Measurements from ENCODE around the gene IP6K2. TPM values are rescaled to one million over a fixed set of nuclear protein-coding genes. Genes with fewer than 3 reads are reported as not detected.

Gene IP6K2
- total and polyA plus RNA-seq, 5 donors from 2014 or later: 54.0 to 107 (median 55.9) TPM

DNA sequence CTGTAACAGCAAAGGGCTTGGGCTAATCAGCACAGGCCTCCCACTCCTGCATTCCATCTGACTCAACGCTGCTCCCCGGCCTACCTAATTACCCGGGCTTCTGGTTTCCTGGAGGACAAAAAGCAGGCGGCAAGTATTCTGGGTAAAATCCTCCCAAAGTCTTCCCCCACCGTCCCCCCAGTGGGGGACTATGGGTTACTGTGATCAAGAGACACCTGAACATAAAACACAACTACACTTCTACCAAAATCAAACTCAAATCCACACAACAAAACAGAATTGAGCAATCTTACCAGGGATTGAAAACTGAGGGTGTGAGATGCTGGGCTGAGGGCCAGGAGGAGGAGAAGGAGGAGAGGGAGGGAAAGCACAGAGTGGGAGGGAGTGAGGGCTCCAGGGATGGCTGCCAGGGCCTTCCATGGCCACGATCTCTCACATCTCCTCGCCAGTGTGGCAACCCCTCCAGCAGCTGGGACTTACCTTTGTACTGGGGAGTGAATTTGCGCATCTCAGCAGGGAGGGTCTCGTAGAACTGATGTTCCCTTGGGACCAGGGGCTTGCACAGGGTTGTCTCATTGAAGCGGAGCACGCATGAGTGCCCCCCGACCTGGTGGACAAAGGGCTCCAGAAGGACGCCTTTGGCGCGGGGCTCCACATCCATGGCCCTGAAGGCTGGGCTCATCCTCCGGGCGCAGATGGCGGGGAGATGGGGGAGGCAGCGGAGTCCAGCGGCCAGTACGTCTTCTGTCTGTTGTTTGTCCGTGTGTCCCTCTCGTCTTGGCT lies 22.2 kb downstream of the IP6K2 start:
- no peaks in the 10 kb centered on the region for H3K9me3 ChIP-seq (ENCODE audit: control insufficient read depth in 2 of 2, low read length in 2 of 2)
- no peaks in the 10 kb centered on the region for H3K4me1 ChIP-seq (ENCODE audit: control insufficient read depth, insufficient read depth, low read length, poor library complexity, severe bottlenecking)
- H3K36me3 Mint-ChIP-seq: peaks cover 24% of the 10 kb centered on the region
- H3K27me3 ChIP-seq (ENCODE audit: control insufficient read depth, insufficient read depth, low read length): no peaks in the 10 kb centered on the region
- H3K4me3 ChIP-seq (ENCODE audit: low read depth, low read length): no peak overlapping the region
- H3K4me1 Mint-ChIP-seq: peaks cover 11 to 38% (median 14%) of the 10 kb centered on the region in 4 donors
- no peak for DNase-seq
- H3K27me3 Mint-ChIP-seq: no peaks in the 10 kb centered on the region
- peak overlapping the region; percentile 11 to 69 (median 36) for H3K4me3 Mint-ChIP-seq
- H3K36me3 ChIP-seq (ENCODE audit: control insufficient read depth, insufficient read depth, low read length): peaks cover 62% of the 10 kb centered on the region
- H3K27ac Mint-ChIP-seq: peak overlapping the region; percentile 44 to 74 (median 73)
- ATAC-seq (ENCODE audit: low read depth in 2 of 2): no peak
- peaks cover 0 to 2% (median 0%) of the 10 kb centered on the region in 7 donors for H3K9me3 Mint-ChIP-seq
- H3K27ac ChIP-seq (ENCODE audit: insufficient read depth, low read length, poor library complexity, severe bottlenecking): peak overlapping the region; percentile 10

GRCh38 chr3:48693826-48694225 lies 23.2 kb downstream of the IP6K2 start:
- H3K27ac Mint-ChIP-seq: peak overlapping the region in 2 of 3 donors; percentile 31 to 36
- H3K36me3 Mint-ChIP-seq: peaks cover 24% of the 10 kb centered on the region
- no peak overlapping the region for H3K4me3 Mint-ChIP-seq

GRCh38 chr3:48692551-48692950 lies 24.5 kb downstream of the IP6K2 start:
- Mint-ChIP-seq H3K4me1 (peaks cover 5 to 24% (median 11%) of the 10 kb centered on the region in 4 donors), H3K27ac (no peak overlapping the region), H3K36me3 (peaks cover 31% of the 10 kb centered on the region), H3K4me3 (no peak overlapping the region), H3K9me3 (peaks cover 0 to 2% (median 0%) of the 10 kb centered on the region in 7 donors), H3K27me3 (no peaks in the 10 kb centered on the region)
- H3K27me3 ChIP-seq (ENCODE audit: control insufficient read depth, insufficient read depth, low read length): no peaks in the 10 kb centered on the region
- H3K36me3 ChIP-seq (ENCODE audit: control insufficient read depth, insufficient read depth, low read length): peaks cover 79% of the 10 kb centered on the region
- ATAC-seq (ENCODE audit: low read depth in 2 of 2): no peak
- no peaks in the 10 kb centered on the region for H3K4me1 ChIP-seq (ENCODE audit: control insufficient read depth, insufficient read depth, low read length, poor library complexity, severe bottlenecking)
- no peak overlapping the region for H3K27ac ChIP-seq (ENCODE audit: insufficient read depth, low read length, poor library complexity, severe bottlenecking)
- DNase-seq: no peak
- H3K4me3 ChIP-seq (ENCODE audit: low read depth, low read length): no peak overlapping the region
- H3K9me3 ChIP-seq (ENCODE audit: control insufficient read depth in 2 of 2, low read length in 2 of 2): no peaks in the 10 kb centered on the region

More at GRCh38 chr3:48693826-48694225, 23.2 kb downstream of the IP6K2 start:
- Mint-ChIP-seq H3K27me3 (no peaks in the 10 kb centered on the region), H3K9me3 (peaks cover 0 to 2% (median 0%) of the 10 kb centered on the region in 7 donors), H3K4me1 (peaks cover 11 to 33% (median 12%) of the 10 kb centered on the region in 4 donors)
- H3K27ac ChIP-seq (ENCODE audit: insufficient read depth, low read length, poor library complexity, severe bottlenecking): no peak overlapping the region
- DNase-seq: no peak
- no peak overlapping the region for H3K4me3 ChIP-seq (ENCODE audit: low read depth, low read length)
- no peaks in the 10 kb centered on the region for H3K9me3 ChIP-seq (ENCODE audit: control insufficient read depth in 2 of 2, low read length in 2 of 2)
- no peaks in the 10 kb centered on the region for H3K4me1 ChIP-seq (ENCODE audit: control insufficient read depth, insufficient read depth, low read length, poor library complexity, severe bottlenecking)
- no peaks in the 10 kb centered on the region for H3K27me3 ChIP-seq (ENCODE audit: control insufficient read depth, insufficient read depth, low read length)
- ATAC-seq (ENCODE audit: low read depth in 2 of 2): no peak
- peaks cover 67% of the 10 kb centered on the region for H3K36me3 ChIP-seq (ENCODE audit: control insufficient read depth, insufficient read depth, low read length)

DNA sequence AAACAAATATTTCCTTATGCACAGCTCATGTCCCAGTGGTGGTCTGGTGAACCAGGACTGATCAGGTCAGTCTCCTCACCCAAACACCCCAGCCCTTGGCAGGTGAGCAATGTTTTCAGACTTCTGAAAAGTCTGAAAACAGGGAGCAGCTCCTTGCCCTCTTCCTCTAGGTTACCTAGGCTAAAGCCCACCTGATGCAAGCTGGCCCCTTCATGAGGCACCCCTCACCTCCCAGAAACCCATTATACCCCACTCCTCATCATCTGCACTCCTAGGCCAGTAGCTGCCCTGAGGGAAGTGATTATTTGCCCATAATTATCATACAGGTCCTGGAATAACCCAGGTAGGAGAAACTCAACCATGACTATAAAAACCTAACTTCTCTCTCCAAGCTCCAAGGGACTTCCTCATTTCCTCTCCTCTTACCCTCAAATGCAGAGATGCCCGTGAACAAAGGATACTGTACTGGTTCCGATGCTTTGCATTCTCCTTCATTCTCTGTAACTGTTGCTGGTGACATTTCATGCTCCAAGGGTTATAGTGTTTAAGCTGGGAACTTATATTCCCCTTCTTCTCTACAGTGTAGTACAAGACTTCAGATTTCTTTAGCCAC lies 26.1 kb downstream of the IP6K2 start:
- peak overlapping the region in 1 of 3 donors; percentile 82 for H3K27ac Mint-ChIP-seq

DNA sequence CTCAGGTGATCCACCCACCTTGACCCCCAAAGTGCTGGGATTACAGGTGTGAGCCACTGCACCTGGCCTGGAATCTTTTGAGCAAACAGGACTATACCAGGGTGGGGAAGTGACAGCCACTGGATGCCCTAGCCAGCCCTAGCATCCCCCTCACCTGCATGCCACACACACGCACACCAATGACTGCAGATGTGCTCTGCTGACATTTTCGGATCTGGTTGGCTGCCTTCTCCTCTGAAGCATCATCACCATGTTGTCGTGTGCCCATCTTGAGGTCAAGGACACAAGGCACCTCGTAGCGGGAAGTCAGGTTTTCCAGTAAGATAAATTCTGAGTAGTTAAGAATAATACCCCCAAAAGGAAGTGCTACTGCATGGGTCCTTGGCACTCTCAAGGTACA lies 27.6 kb downstream of the IP6K2 start:
- peaks cover 7 to 24% (median 12%) of the 10 kb centered on the region in 4 donors for H3K4me1 Mint-ChIP-seq
- H3K36me3 Mint-ChIP-seq: peaks cover 26% of the 10 kb centered on the region
- DNase-seq (no peak), ATAC-seq (ENCODE audit: low read depth in 2 of 2) (no peak)
- Histone ChIP-seq H3K27ac (ENCODE audit: insufficient read depth, low read length, poor library complexity, severe bottlenecking) (no peak overlapping the region), H3K4me3 (ENCODE audit: low read depth, low read length) (no peak overlapping the region), H3K36me3 (ENCODE audit: control insufficient read depth, insufficient read depth, low read length) (peaks cover 68% of the 10 kb centered on the region), H3K9me3 (ENCODE audit: control insufficient read depth in 2 of 2, low read length in 2 of 2) (no peaks in the 10 kb centered on the region), H3K4me1 (ENCODE audit: control insufficient read depth, insufficient read depth, low read length, poor library complexity, severe bottlenecking) (peaks cover 17% of the 10 kb centered on the region), H3K27me3 (ENCODE audit: control insufficient read depth, insufficient read depth, low read length) (no peaks in the 10 kb centered on the region)
- no peak overlapping the region for H3K27ac Mint-ChIP-seq
- H3K27me3 Mint-ChIP-seq: no peaks in the 10 kb centered on the region
- H3K9me3 Mint-ChIP-seq: no peaks in the 10 kb centered on the region
- no peak overlapping the region for H3K4me3 Mint-ChIP-seq

More for the DNA sequence above, 26.1 kb downstream of the IP6K2 start:
- ATAC-seq (ENCODE audit: low read depth in 2 of 2) (no peak), DNase-seq (no peak)
- no peaks in the 10 kb centered on the region for H3K27me3 ChIP-seq (ENCODE audit: control insufficient read depth, insufficient read depth, low read length)
- no peak overlapping the region for H3K27ac ChIP-seq (ENCODE audit: insufficient read depth, low read length, poor library complexity, severe bottlenecking)
- H3K4me1 ChIP-seq (ENCODE audit: control insufficient read depth, insufficient read depth, low read length, poor library complexity, severe bottlenecking): peaks cover 7% of the 10 kb centered on the region
- peaks cover 32% of the 10 kb centered on the region for H3K36me3 Mint-ChIP-seq
- peak overlapping the region in 1 of 4 donors; percentile 2 for H3K4me3 Mint-ChIP-seq
- no peaks in the 10 kb centered on the region for H3K27me3 Mint-ChIP-seq
- H3K4me1 Mint-ChIP-seq: peaks cover 7 to 24% (median 9%) of the 10 kb centered on the region in 4 donors
- H3K4me3 ChIP-seq (ENCODE audit: low read depth, low read length): no peak overlapping the region
- H3K9me3 Mint-ChIP-seq: peaks cover 0 to 2% (median 0%) of the 10 kb centered on the region in 7 donors
- no peaks in the 10 kb centered on the region for H3K9me3 ChIP-seq (ENCODE audit: control insufficient read depth in 2 of 2, low read length in 2 of 2)
- H3K36me3 ChIP-seq (ENCODE audit: control insufficient read depth, insufficient read depth, low read length): peaks cover 79% of the 10 kb centered on the region

DNA sequence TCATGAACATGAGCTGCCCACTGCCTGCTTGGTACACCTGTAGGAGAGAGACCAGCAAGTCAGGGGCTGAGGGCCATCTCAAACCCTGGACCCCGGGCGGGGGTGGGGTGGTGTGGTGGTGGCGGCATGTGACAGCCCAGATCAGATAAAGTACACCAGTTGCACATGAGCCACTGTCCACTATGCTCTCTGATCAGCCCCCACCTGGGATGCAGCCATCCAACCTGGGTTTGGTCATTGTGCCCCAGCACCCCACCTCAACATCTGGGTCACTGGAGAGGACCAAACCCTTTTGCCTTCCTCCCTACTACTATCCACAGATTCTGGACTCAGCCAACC lies 28.3 kb downstream of the IP6K2 start:
- Histone ChIP-seq H3K9me3 (ENCODE audit: control insufficient read depth in 2 of 2, low read length in 2 of 2) (no peaks in the 10 kb centered on the region), H3K27ac (ENCODE audit: insufficient read depth, low read length, poor library complexity, severe bottlenecking) (no peak overlapping the region), H3K4me1 (ENCODE audit: control insufficient read depth, insufficient read depth, low read length, poor library complexity, severe bottlenecking) (peaks cover 24% of the 10 kb centered on the region), H3K36me3 (ENCODE audit: control insufficient read depth, insufficient read depth, low read length) (peaks cover 61% of the 10 kb centered on the region), H3K27me3 (ENCODE audit: control insufficient read depth, insufficient read depth, low read length) (no peaks in the 10 kb centered on the region), H3K4me3 (ENCODE audit: low read depth, low read length) (no peak overlapping the region)
- H3K27me3 Mint-ChIP-seq: no peaks in the 10 kb centered on the region
- ATAC-seq (ENCODE audit: low read depth in 2 of 2) (no peak), DNase-seq (no peak)
- H3K4me3 Mint-ChIP-seq: peak overlapping the region in 2 of 4 donors; percentile 52 to 61
- no peaks in the 10 kb centered on the region for H3K9me3 Mint-ChIP-seq
- no peak overlapping the region for H3K27ac Mint-ChIP-seq
- peaks cover 26% of the 10 kb centered on the region for H3K36me3 Mint-ChIP-seq
- peaks cover 7 to 29% (median 16%) of the 10 kb centered on the region in 4 donors for H3K4me1 Mint-ChIP-seq

GRCh38 chr3:48688032-48688736 lies 28.8 kb downstream of the IP6K2 start:
- Histone ChIP-seq H3K27me3 (ENCODE audit: control insufficient read depth, insufficient read depth, low read length) (no peaks in the 10 kb centered on the region), H3K36me3 (ENCODE audit: control insufficient read depth, insufficient read depth, low read length) (peaks cover 56% of the 10 kb centered on the region), H3K4me1 (ENCODE audit: control insufficient read depth, insufficient read depth, low read length, poor library complexity, severe bottlenecking) (peaks cover 28% of the 10 kb centered on the region), H3K9me3 (ENCODE audit: control insufficient read depth in 2 of 2, low read length in 2 of 2) (no peaks in the 10 kb centered on the region), H3K4me3 (ENCODE audit: low read depth, low read length) (no peak overlapping the region), H3K27ac (ENCODE audit: insufficient read depth, low read length, poor library complexity, severe bottlenecking) (no peak overlapping the region)
- ATAC-seq (ENCODE audit: low read depth in 2 of 2): no peak
- Mint-ChIP-seq H3K36me3 (peaks cover 22% of the 10 kb centered on the region), H3K4me1 (peaks cover 4 to 34% (median 18%) of the 10 kb centered on the region in 4 donors), H3K4me3 (peak overlapping the region in 3 of 4 donors; percentile 11 to 52 (median 21)), H3K27me3 (no peaks in the 10 kb centered on the region), H3K9me3 (no peaks in the 10 kb centered on the region), H3K27ac (no peak overlapping the region)
- no peak for DNase-seq

Measured in CD4-positive, CD25-positive, alpha-beta regulatory T cell (primary cell).